ENCODE data around the gene SYTL5. TPM values are rescaled to one million over a fixed set of nuclear protein-coding genes. Genes with fewer than 3 reads are reported as not detected.

The SYTL5 gene
- total RNA-seq, 4 donors from 2014 or later, result 0.10 to 1.7 (median 0.11) TPM; not detected in 1

- 22 to 38% methylated on average over 1 of the region's 1 CpG for WGBS, 2 donors
- TF ChIP-seq POLR2A (IDR thresholded peaks at IDR 0.05), result no peak
- TF ChIP-seq, protein P1, sequence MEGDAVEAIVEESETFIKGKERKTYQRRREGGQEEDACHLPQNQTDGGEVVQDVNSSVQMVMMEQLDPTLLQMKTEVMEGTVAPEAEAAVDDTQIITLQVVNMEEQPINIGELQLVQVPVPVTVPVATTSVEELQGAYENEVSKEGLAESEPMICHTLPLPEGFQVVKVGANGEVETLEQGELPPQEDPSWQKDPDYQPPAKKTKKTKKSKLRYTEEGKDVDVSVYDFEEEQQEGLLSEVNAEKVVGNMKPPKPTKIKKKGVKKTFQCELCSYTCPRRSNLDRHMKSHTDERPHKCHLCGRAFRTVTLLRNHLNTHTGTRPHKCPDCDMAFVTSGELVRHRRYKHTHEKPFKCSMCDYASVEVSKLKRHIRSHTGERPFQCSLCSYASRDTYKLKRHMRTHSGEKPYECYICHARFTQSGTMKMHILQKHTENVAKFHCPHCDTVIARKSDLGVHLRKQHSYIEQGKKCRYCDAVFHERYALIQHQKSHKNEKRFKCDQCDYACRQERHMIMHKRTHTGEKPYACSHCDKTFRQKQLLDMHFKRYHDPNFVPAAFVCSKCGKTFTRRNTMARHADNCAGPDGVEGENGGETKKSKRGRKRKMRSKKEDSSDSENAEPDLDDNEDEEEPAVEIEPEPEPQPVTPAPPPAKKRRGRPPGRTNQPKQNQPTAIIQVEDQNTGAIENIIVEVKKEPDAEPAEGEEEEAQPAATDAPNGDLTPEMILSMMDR (IDR thresholded peaks at IDR 0.05), result no peak
- H3K4me3 ChIP-seq (replicated peaks in 1 of 3), result no peak overlapping the region
- peaks cover 0 to 7% of the 10 kb centered on the region in 2 donors for H3K4me1 ChIP-seq
- H3K9me3 ChIP-seq, result no peaks in the 10 kb centered on the region
- intact Hi-C loops (cut with DNase I), result no loop called here
- DNase-seq, result peak in 1 of 2 donors; percentile 2
- no peak overlapping the region for H3K27ac ChIP-seq
- H3K36me3 ChIP-seq, result no peaks in the 10 kb centered on the region
- H3K27me3 ChIP-seq, result no peaks in the 10 kb centered on the region
These were observed 136.3 kb downstream of the SYTL5 start for GRCh38 chrX:38142610-38143009.

DNA sequence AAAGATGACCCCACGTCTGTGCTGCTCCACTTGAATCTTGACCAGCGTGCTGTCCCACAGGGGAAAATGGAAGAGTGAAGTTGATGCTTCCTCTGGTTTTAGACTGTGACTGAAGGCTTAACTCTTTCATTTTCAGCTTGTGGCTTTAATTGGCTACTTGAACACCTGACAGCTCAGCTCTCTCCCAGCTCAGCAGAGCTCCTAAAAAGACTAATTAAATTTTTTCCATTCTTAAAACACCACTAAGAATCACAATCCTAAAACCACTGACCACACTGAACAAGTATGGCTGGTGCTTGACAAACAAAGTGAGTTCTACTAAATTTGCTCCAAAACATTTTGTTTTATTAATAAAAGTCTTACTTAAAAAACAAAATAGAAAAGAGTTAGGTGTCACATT lies 142.7 kb downstream of the SYTL5 start:
- no peak overlapping the region for H3K27ac ChIP-seq
- H3K9me3 ChIP-seq, result no peaks in the 10 kb centered on the region
- 93 to 94% methylated on average over 2 of the region's 2 CpGs for WGBS, 2 donors
- no peak for DNase-seq
- no peaks in the 10 kb centered on the region for H3K36me3 ChIP-seq
- intact Hi-C loops (cut with DNase I), result no loop called here
- no peak overlapping the region for H3K4me3 ChIP-seq (replicated peaks in 1 of 3)
- H3K27me3 ChIP-seq, result no peaks in the 10 kb centered on the region
- no peak for TF ChIP-seq POLR2A (IDR thresholded peaks at IDR 0.05)
- TF ChIP-seq, protein P1 (IDR thresholded peaks at IDR 0.05), result no peak
- no peaks in the 10 kb centered on the region for H3K4me1 ChIP-seq

- no peaks in the 10 kb centered on the region for H3K4me1 ChIP-seq
- no peak overlapping the region for H3K27ac ChIP-seq
- no peak overlapping the region for H3K4me3 ChIP-seq (replicated peaks in 1 of 3)
- no peaks in the 10 kb centered on the region for H3K36me3 ChIP-seq
- no peak for DNase-seq
- no peaks in the 10 kb centered on the region for H3K27me3 ChIP-seq
- H3K9me3 ChIP-seq, result no peaks in the 10 kb centered on the region
- TF ChIP-seq, protein P1 (IDR thresholded peaks at IDR 0.05), result no peak
- TF ChIP-seq POLR2A (IDR thresholded peaks at IDR 0.05), result no peak
- intact Hi-C loops (cut with DNase I), result no loop called here
- 91 to 93% methylated on average over 4 of the region's 4 CpGs for WGBS, 2 donors
These were observed 144.6 kb downstream of the SYTL5 start for GRCh38 chrX:38150993-38151392.

GRCh38 chrX:38151441-38151840 lies 145.1 kb downstream of the SYTL5 start:
- TF ChIP-seq, protein P1 (IDR thresholded peaks at IDR 0.05), result no peak
- no peak for TF ChIP-seq POLR2A (IDR thresholded peaks at IDR 0.05)
- H3K27me3 ChIP-seq, result no peaks in the 10 kb centered on the region
- H3K4me3 ChIP-seq (replicated peaks in 1 of 3), result no peak overlapping the region
- WGBS, 2 donors, result 87 to 90% methylated on average over 5 of the region's 5 CpGs
- no peak overlapping the region for H3K27ac ChIP-seq
- DNase-seq, result no peak
- no peaks in the 10 kb centered on the region for H3K4me1 ChIP-seq
- intact Hi-C loops (cut with DNase I), result no loop called here
- H3K36me3 ChIP-seq, result no peaks in the 10 kb centered on the region
- no peaks in the 10 kb centered on the region for H3K9me3 ChIP-seq

DNA sequence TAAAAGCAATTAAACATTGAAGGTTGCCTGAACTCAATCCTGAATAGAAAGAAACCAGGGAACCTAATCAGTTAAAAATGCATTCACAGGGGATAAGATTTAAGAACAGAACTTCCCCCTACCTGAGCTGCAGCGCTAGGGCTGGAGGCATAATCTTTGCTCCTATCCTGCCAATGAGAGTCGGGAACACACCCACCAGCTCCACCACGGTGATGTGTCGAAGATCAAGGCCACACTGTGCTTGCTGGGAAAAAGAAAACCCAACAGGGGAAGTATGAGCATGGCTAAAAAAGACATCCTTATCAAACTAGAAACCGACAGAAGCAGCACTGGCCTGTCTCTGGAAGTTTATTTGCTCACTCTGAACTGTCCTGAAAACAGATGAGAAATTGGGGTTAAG lies 148.0 kb downstream of the SYTL5 start:
- intact Hi-C loops (cut with DNase I), result no loop called here
- no peak for TF ChIP-seq POLR2A (IDR thresholded peaks at IDR 0.05)
- TF ChIP-seq, protein P1 (IDR thresholded peaks at IDR 0.05), result no peak
- H3K27me3 ChIP-seq, result no peaks in the 10 kb centered on the region

More for the DNA sequence above, 148.0 kb downstream of the SYTL5 start:
- no peaks in the 10 kb centered on the region for H3K36me3 ChIP-seq
- no peaks in the 10 kb centered on the region for H3K9me3 ChIP-seq
- H3K27ac ChIP-seq, result no peak overlapping the region
- H3K4me3 ChIP-seq (replicated peaks in 1 of 3), result no peak overlapping the region
- H3K4me1 ChIP-seq, result no peaks in the 10 kb centered on the region
- 62 to 92% methylated on average over 5 of the region's 5 CpGs for WGBS, 2 donors
- DNase-seq, result no peak

Measured in thyroid gland (tissue), 4 donors.